H1 (cell line): ENCODE data around the gene METTL1. TPM values are rescaled to one million over a fixed set of nuclear protein-coding genes. Genes with fewer than 3 reads are reported as not detected.

Source experiments
- CTCF ChIA-PET: fragments of 300-600 bp; sonication (Branson Sonifier 250); formaldehyde crosslinking; loops from one replicate; lab custom pipeline; 2021; ENCODE audit not compliant: partially characterized antibody; lab: Charles Lee
- POLR2A ChIA-PET: fragments of 300-600 bp; sonication (Branson Sonifier 250); formaldehyde crosslinking; loops from one replicate; lab custom pipeline; 2021; ENCODE audit warnings: inconsistent platforms; ENCODE audit not compliant: partially characterized antibody; lab: Charles Lee
- DNase-seq, 2 experiments: peaks; one replicate each; pipeline versions ENCODE4 v3.0.0 to v3.0.0-alpha.2; 2010 to 2022; ENCODE audit warnings: low spot score in 2 of 2, low read depth in 1 of 2, mixed read lengths in 1 of 2
- FAIRE-seq: peaks from 2 replicates; lab custom pipeline; 2011; peaks lifted over from hg19 to GRCh38; lab: Jason Lieb, UNC
- H2AFZ ChIP-seq: 2 replicates; pipeline ENCODE4 v1.8.1; 2012; ENCODE audit warnings: low read length, inconsistent platforms
- H2AK5ac ChIP-seq: 2 replicates; pipeline ENCODE4 v1.6.1; 2013; ENCODE audit warnings: low read depth, low read length
- H2BK120ac ChIP-seq: replicated peaks from 2 replicates; pipeline ENCODE3; 2013; ENCODE audit warnings: low read depth, low read length, inconsistent platforms
- H2BK12ac ChIP-seq: 2 replicates; pipeline ENCODE4 v1.6.1; 2013; ENCODE audit warnings: low read depth, low read length
- H2BK15ac ChIP-seq: 2 replicates; pipeline ENCODE4 v1.6.1; 2013; ENCODE audit warnings: low read length
- H2BK20ac ChIP-seq: 2 replicates; pipeline ENCODE4 v1.6.1; 2013; ENCODE audit warnings: low read length
- H2BK5ac ChIP-seq: 2 replicates; pipeline ENCODE4 v1.6.1; 2013; ENCODE audit warnings: low read depth, low read length
- H3K14ac ChIP-seq: 2 replicates; pipeline ENCODE4 v1.6.1; 2013; ENCODE audit warnings: inconsistent platforms; ENCODE audit not compliant: insufficient read length
- H3K18ac ChIP-seq: 2 replicates; pipeline ENCODE4 v1.6.1; 2013; ENCODE audit warnings: low read length; ENCODE audit errors: extremely low read depth
- H3K23ac ChIP-seq: 2 replicates; pipeline ENCODE4 v1.6.1; 2013; ENCODE audit warnings: inconsistent platforms; ENCODE audit not compliant: insufficient read length
- H3K23me2 ChIP-seq: 2 replicates; pipeline ENCODE4 v1.6.1; 2013; ENCODE audit warnings: low read depth, low read length
- H3K27ac ChIP-seq: 2 replicates; pipeline ENCODE4 v1.6.1; 2011; ENCODE audit warnings: low read depth, low read length, inconsistent platforms
- H3K27me3 ChIP-seq, 4 experiments: replicated peaks in 1 of 4; 1 replicate in 1 of 4; 2 replicates in 3 of 4; pipeline versions ENCODE4 v1.6.1 to v1.8.1; 2011 to 2013; ENCODE audit warnings: low read length in 3 of 4, mild to moderate bottlenecking in 3 of 4, inconsistent platforms in 2 of 4, mixed read lengths in 2 of 4, moderate library complexity in 1 of 4; ENCODE audit not compliant: control insufficient read depth in 3 of 4, insufficient read depth in 3 of 4; ENCODE audit errors: extremely low read depth in 1 of 4
- H3K36me3 ChIP-seq, 4 experiments: 2 replicates each; pipeline versions ENCODE4 v1.6.1 to v1.8.1; 2011 to 2013; ENCODE audit warnings: mild to moderate bottlenecking in 4 of 4, low read length in 3 of 4, moderate library complexity in 2 of 4, control low read depth in 1 of 4, inconsistent platforms in 1 of 4; ENCODE audit not compliant: insufficient read depth in 4 of 4, control insufficient read depth in 2 of 4
- H3K4ac ChIP-seq: replicated peaks from 2 replicates; pipeline ENCODE3; 2013; ENCODE audit warnings: low read length, low read depth, mixed read lengths, inconsistent platforms; ENCODE audit not compliant: insufficient read length
- H3K4me1 ChIP-seq, 4 experiments: replicated peaks in 1 of 4; 1 replicate in 1 of 4; 2 replicates in 3 of 4; pipeline versions ENCODE4 v1.6.1 to v1.8.1; 2011 to 2013; ENCODE audit warnings: low read length in 3 of 4, inconsistent platforms in 2 of 4, mixed read lengths in 1 of 4; ENCODE audit not compliant: insufficient read depth in 4 of 4, control insufficient read depth in 3 of 4
- H3K4me2 ChIP-seq, 2 experiments: 2 replicates each; pipeline versions ENCODE4 v1.6.1 to v1.8.1; 2011 to 2013; ENCODE audit warnings: low read depth in 2 of 2, low read length in 2 of 2, control low read depth in 1 of 2, inconsistent platforms in 1 of 2, mild to moderate bottlenecking in 1 of 2; ENCODE audit not compliant: insufficient read depth in 1 of 2
- H3K4me3 ChIP-seq, 4 experiments: fragments of 200-600, 300-600 bp in 1 of 4; sonication (generic), shearing (Covaris generic), sonication (Bioruptor Twin) in 1 of 4; 2 replicates each; pipeline versions ENCODE4 v1.5.1 to v1.8.1; 2011 to 2016; ENCODE audit warnings: low read length in 4 of 4, low read depth in 3 of 4, control low read depth in 2 of 4, inconsistent platforms in 2 of 4, mild to moderate bottlenecking in 2 of 4, mixed read lengths in 1 of 4, moderate library complexity in 1 of 4; ENCODE audit not compliant: insufficient read depth in 2 of 4; ENCODE audit errors: extremely low read depth in 1 of 4
- H3K56ac ChIP-seq: replicated peaks from 2 replicates; pipeline ENCODE3; 2013; ENCODE audit warnings: low read depth, mild to moderate bottlenecking, mixed read lengths, low read length, inconsistent platforms; ENCODE audit not compliant: insufficient read length
- H3K79me1 ChIP-seq: 2 replicates; pipeline ENCODE4 v1.6.1; 2013; ENCODE audit warnings: low read depth, low read length, control low read depth
- H3K79me2 ChIP-seq, 2 experiments: 2 replicates each; pipeline versions ENCODE4 v1.6.1 to v1.8.1; 2012 to 2013; ENCODE audit warnings: low read length in 2 of 2, mild to moderate bottlenecking in 2 of 2, inconsistent platforms in 1 of 2; ENCODE audit not compliant: insufficient read depth in 2 of 2, control insufficient read depth in 1 of 2
- H3K9ac ChIP-seq, 4 experiments: replicated peaks in 1 of 4; 1 replicate in 1 of 4; 2 replicates in 3 of 4; pipeline versions ENCODE4 v1.6.1 to v1.8.1; 2011 to 2013; ENCODE audit warnings: low read depth in 3 of 4, low read length in 3 of 4, control low read depth in 2 of 4, mild to moderate bottlenecking in 2 of 4, moderate library complexity in 2 of 4, inconsistent platforms in 1 of 4; ENCODE audit errors: extremely low read depth in 1 of 4
- H3K9me3 ChIP-seq, 2 experiments: 2 replicates each; pipeline versions ENCODE4 v1.6.1 to v1.8.1; 2012 to 2013; ENCODE audit warnings: mild to moderate bottlenecking in 2 of 2, moderate library complexity in 2 of 2, control low read depth in 1 of 2, inconsistent platforms in 1 of 2, low read depth in 1 of 2, low read length in 1 of 2, mixed read lengths in 1 of 2; ENCODE audit not compliant: insufficient read depth in 2 of 2
- H4K20me1 ChIP-seq, 2 experiments: replicated peaks in 1 of 2; 2 replicates each; pipeline versions ENCODE3 to v1.8.1; 2011 to 2013; ENCODE audit warnings: inconsistent platforms in 2 of 2, low read length in 2 of 2, mild to moderate bottlenecking in 1 of 2; ENCODE audit not compliant: insufficient read depth in 2 of 2, control insufficient read depth in 1 of 2
- H4K5ac ChIP-seq: 2 replicates; pipeline ENCODE4 v1.6.1; 2013; ENCODE audit warnings: low read length, low read depth, mixed read lengths, inconsistent platforms; ENCODE audit not compliant: insufficient read length
- H4K8ac ChIP-seq: 2 replicates; pipeline ENCODE4 v1.8.0; 2013; ENCODE audit warnings: mild to moderate bottlenecking, moderate library complexity, low read length, inconsistent platforms; ENCODE audit not compliant: insufficient read depth; ENCODE audit errors: extremely low read depth
- H4K91ac ChIP-seq: replicated peaks from 2 replicates; pipeline ENCODE3; 2013; ENCODE audit warnings: low read length, mixed read lengths, inconsistent platforms; ENCODE audit not compliant: insufficient read length
- SIN3A ChIP-seq, 2 experiments: IDR thresholded peaks in 1 of 2; conservative IDR thresholded peaks in 1 of 2; 2 replicates each; pipeline ENCODE4 v1.6.1; 2011 to 2012; ENCODE audit warnings: low read length in 2 of 2, improper control_type of control experiment in 1 of 2, low read depth in 1 of 2, mild to moderate bottlenecking in 1 of 2
- WGBS, 2 experiments: shearing (Covaris generic) in 1 of 2; methylation state at CpG; one replicate each; pipeline versions ENCODE4 v1.1.6 to v1.1.7; 2013 to 2015; ENCODE audit warnings: low lambda C conversion rate in 2 of 2, mixed read lengths in 2 of 2, inconsistent platforms in 1 of 2, low coverage in 1 of 2, missing lambda C conversion rate in 1 of 2; ENCODE audit not compliant: insufficient replicate concordance in 2 of 2, insufficient coverage in 1 of 2, insufficient read length in 1 of 2; ENCODE audit errors: extremely low coverage in 1 of 2, missing lambda C conversion rate in 1 of 2; 5-methylcytosine and 5-hydroxymethylcytosine counted together
- polyA plus RNA-seq, 7 experiments: library from polyadenylated mRNA; depleted of rRNA in 3 of 7; stranded (reverse) in 5 of 7; unstranded in 2 of 7; fragments of >200 nt in 5 of 7; fragments of 200-250 nt in 2 of 7; gene quantifications; 1 replicate in 5 of 7; 2 replicates in 1 of 7; 4 replicates in 1 of 7; pipeline versions ENCODE4 v1.2.1 to v1.2.3, GENCODE V29; 2011 to 2013; ENCODE audit warnings: missing spikeins in 2 of 7, mixed read lengths in 2 of 7
- total RNA-seq: library from RNA; stranded (reverse); fragmentation: NEBNext Ultra II Directional; extraction: Animal tissue kit (Norgen Biotek cat#: 25700); gene quantifications from 2 replicates; pipeline ENCODE4 v1.2.1, GENCODE V29; 2021
- TF ChIP-seq, protein P1 (sequence below): IDR thresholded peaks from 2 replicates; pipeline ENCODE4 v1.6.1; 2012; ENCODE audit warnings: inconsistent platforms

Gene METTL1
- total and polyA plus RNA-seq, 2 of the 8 experiments (the other 6 are each of a cell fraction or from before 2014, with no cell fraction given) = 40.5 to 46.0 TPM

DNA sequence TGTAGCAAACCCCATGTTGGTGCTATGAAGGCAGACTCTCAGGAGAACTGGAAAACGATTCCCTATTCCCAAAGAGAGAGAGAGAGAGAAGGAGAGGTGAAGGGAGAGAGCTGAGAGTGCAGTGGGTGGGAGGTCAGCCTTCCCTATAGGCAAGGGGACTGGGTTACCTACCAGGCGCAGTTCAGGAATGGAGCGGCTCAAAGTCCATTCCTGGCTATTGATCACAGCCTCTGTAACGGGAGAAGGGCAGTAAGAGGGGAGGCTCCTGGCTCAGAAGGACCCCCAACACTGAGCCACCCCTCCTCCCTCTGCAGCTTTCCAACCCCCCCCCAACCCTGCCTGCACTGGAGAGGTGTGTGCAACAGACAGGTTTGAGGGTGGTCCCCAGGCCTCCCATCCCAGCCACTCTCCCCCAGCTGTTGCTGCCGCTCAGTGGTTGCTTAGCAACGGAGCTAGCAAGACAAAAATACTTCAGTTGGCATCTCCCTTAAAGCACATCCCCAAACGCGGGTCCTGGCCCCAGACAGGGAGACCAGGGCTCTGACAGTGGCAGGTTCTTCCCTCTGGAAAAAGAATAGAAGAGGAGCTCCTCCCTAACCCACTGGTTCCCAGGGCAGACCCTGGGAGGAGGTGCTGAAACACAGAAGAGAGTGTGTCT lies 36.6 kb downstream of the METTL1 start:
- no peak overlapping the region for H3K23ac ChIP-seq
- H2BK12ac ChIP-seq = no peak overlapping the region; the same call in 1 of the 2 replicates
- CTCF ChIA-PET = interaction anchor here (0.6 to 11.2 kb wide), 24 partner anchors 9 to 280 kb away, joined by 3 to 149 read pairs (median 5); partner anchors contain the start of genes ARHGEF25, B4GALNT1, OS9 and TSPAN31
- WGBS, 2 experiments = 27% methylated on average over 8 of the region's 8 CpGs; no CpG with 5 or more reads in 1 of the 2 experiments
- H4K91ac ChIP-seq = no peak overlapping the region
- H3K4me2 ChIP-seq = peak overlapping the region; percentile 79 to 93
- TF ChIP-seq, protein P1, sequence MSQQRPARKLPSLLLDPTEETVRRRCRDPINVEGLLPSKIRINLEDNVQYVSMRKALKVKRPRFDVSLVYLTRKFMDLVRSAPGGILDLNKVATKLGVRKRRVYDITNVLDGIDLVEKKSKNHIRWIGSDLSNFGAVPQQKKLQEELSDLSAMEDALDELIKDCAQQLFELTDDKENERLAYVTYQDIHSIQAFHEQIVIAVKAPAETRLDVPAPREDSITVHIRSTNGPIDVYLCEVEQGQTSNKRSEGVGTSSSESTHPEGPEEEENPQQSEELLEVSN = no peak
- 0 out of 4 replicates have a peak, but pooled peaks of 1 of the 2 experiments have one; percentile 11 for TF ChIP-seq SIN3A (conservative IDR thresholded peaks at IDR 0.05 in 1 of 2, IDR thresholded peaks at IDR 0.05 in 1 of 2; ENCODE audit: low read depth in 1 of 2, low read length in 2 of 2)
- H3K18ac ChIP-seq = no peak overlapping the region
- H4K5ac ChIP-seq = no peak overlapping the region
- no peak overlapping the region for H2BK5ac ChIP-seq
- no peak overlapping the region for H3K4ac ChIP-seq
- no peak for DNase-seq
- H3K4me1 ChIP-seq = peaks cover 6 to 29% (median 12%) of the 10 kb centered on the region in 4 experiments; a peak in 6 of 7 replicates
- H3K9me3 ChIP-seq = no peaks in the 10 kb centered on the region; a peak in 1 of 4 replicates
- H3K4me3 ChIP-seq = peak overlapping the region in 3 of 4 experiments; percentile 26 to 76 (median 35); a peak in 5 of 8 replicates
- peaks cover 49 to 97% (median 88%) of the 10 kb centered on the region in 4 experiments for H3K27me3 ChIP-seq
- peaks cover 0 to 17% of the 10 kb centered on the region in 2 experiments for H4K20me1 ChIP-seq
- H3K79me1 ChIP-seq = no peaks in the 10 kb centered on the region
- H2BK120ac ChIP-seq = no peak overlapping the region
- H3K79me2 ChIP-seq = no peaks in the 10 kb centered on the region
- H3K27ac ChIP-seq = no peak overlapping the region
- H2BK15ac ChIP-seq = peak overlapping the region; percentile 61; the same call in 1 of the 2 replicates
- H2AFZ ChIP-seq = no peak overlapping the region
- no peak overlapping the region for H3K56ac ChIP-seq
- peaks cover 2% of the 10 kb centered on the region; the same call in 1 of the 2 replicates for H3K23me2 ChIP-seq
- POLR2A ChIA-PET = interaction anchor here (0.6 to 5.2 kb wide), 19 partner anchors 10 to 217 kb away, joined by 3 to 59 read pairs (median 4); partner anchors contain the start of genes ARHGEF25, CDK4, EEF1AKMT3 and METTL1
- H3K9ac ChIP-seq = no peak overlapping the region
- H3K36me3 ChIP-seq = peaks cover 0 to 6% (median 0%) of the 10 kb centered on the region in 4 experiments; a peak in 1 of 8 replicates
- no peak for FAIRE-seq
- H2AK5ac ChIP-seq = no peak overlapping the region
- no peak overlapping the region for H3K14ac ChIP-seq
- no peak overlapping the region for H4K8ac ChIP-seq
- H2BK20ac ChIP-seq = no peak overlapping the region
